ENCODE data around the gene KDSR. TPM values are rescaled to one million over a fixed set of nuclear protein-coding genes. Genes with fewer than 3 reads are reported as not detected.
A peak's percentile ranks its signal among the peaks of the same experiment; 100 is the strongest.

The KDSR gene
- total RNA-seq, 1 experiment from 2014 or later, result 108 TPM

DNA sequence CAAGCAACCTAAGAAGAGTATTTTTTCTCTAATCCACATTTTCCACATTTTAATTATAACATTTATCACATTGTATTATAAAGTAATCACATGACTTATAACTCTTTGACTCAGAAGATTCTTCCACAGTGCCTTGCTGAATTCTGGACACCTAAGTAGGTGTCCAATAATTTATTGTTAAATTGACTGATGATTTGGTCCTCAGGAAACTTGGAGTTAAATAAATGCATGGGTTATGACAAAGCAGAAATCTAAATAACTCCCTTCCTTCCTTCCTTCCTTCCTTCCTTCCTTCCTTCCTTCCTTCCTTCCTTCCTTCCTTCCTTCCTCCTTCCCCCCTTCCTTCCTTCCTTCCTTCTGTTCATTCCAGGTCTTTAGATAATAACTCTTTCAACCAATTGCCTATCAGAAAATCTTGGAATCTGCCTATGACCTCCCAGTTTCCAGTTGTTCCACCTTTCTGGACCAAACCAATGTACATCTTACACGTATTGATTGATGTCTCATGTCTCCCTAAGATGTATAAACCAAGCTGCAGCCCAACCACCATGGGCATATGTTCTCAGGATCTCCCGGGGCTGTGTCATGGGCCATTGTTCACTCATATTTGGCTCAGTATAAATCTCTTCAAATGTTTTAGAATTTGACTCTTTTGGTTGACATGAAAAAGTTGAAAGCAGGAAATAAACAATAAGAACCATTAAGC lies 10.4 kb upstream of the KDSR start:
- ChIA-PET CTCF (interaction anchor here (0.7 to 1.3 kb wide), 2 partner anchors 61 to 233 kb away, joined by 4 to 5 read pairs; no protein-coding TSS in a partner anchor), POLR2A (interaction anchor here (0.6 to 2.2 kb wide), 4 partner anchors 10 to 127 kb away, joined by 3 to 10 read pairs (median 3); partner anchors contain the start of gene KDSR)
- intact Hi-C loops (cut with micrococcal nuclease), result no loop called here
- no peak for DNase-seq (ENCODE audit: unreplicated experiment)
- no peaks in the 10 kb centered on the region for H3K36me3 Mint-ChIP-seq (ENCODE audit: insufficient read depth, unreplicated experiment)
- no peak overlapping the region for H3K27ac Mint-ChIP-seq (ENCODE audit: low read depth, unreplicated experiment)
- no peaks in the 10 kb centered on the region for H3K9me3 Mint-ChIP-seq (ENCODE audit: unreplicated experiment)
- no peak overlapping the region for H3K4me3 Mint-ChIP-seq (ENCODE audit: unreplicated experiment)
- peaks cover 16% of the 10 kb centered on the region for H3K4me1 Mint-ChIP-seq (ENCODE audit: insufficient read depth, unreplicated experiment)
- TF ChIP-seq, protein P1, sequence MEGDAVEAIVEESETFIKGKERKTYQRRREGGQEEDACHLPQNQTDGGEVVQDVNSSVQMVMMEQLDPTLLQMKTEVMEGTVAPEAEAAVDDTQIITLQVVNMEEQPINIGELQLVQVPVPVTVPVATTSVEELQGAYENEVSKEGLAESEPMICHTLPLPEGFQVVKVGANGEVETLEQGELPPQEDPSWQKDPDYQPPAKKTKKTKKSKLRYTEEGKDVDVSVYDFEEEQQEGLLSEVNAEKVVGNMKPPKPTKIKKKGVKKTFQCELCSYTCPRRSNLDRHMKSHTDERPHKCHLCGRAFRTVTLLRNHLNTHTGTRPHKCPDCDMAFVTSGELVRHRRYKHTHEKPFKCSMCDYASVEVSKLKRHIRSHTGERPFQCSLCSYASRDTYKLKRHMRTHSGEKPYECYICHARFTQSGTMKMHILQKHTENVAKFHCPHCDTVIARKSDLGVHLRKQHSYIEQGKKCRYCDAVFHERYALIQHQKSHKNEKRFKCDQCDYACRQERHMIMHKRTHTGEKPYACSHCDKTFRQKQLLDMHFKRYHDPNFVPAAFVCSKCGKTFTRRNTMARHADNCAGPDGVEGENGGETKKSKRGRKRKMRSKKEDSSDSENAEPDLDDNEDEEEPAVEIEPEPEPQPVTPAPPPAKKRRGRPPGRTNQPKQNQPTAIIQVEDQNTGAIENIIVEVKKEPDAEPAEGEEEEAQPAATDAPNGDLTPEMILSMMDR (IDR thresholded peaks at IDR 0.05; ENCODE audit: unreplicated experiment), result no peak
- BruUV-seq (replicated peaks), result no TSS peak
- H3K27me3 Mint-ChIP-seq (ENCODE audit: insufficient read depth, unreplicated experiment), result no peaks in the 10 kb centered on the region

DNA sequence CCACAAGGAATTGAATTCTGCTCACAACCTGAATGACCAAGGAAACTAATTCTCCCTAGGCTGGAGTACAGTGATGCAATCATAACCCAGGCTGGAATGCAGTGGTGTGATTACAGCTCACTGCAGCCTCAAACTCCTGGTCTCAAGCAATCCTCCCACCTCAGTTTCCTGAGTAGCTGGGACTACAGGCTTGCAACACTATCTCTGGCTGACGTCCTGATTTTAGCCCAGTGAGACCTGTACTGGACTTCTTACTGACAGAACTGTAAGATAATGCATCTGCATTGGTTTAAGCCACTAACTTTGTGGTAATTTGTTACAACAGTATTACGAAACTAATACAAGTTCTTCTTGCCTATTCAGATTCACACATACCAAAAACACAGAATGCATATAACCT lies 9.5 kb upstream of the KDSR start:
- Mint-ChIP-seq H3K9me3 (ENCODE audit: unreplicated experiment) (no peaks in the 10 kb centered on the region), H3K4me3 (ENCODE audit: unreplicated experiment) (no peak overlapping the region), H3K4me1 (ENCODE audit: insufficient read depth, unreplicated experiment) (peaks cover 16% of the 10 kb centered on the region), H3K27ac (ENCODE audit: low read depth, unreplicated experiment) (no peak overlapping the region), H3K27me3 (ENCODE audit: insufficient read depth, unreplicated experiment) (no peaks in the 10 kb centered on the region), H3K36me3 (ENCODE audit: insufficient read depth, unreplicated experiment) (no peaks in the 10 kb centered on the region)
- ChIA-PET CTCF (no interaction called here), POLR2A (interaction anchor here (2.2 kb wide), 1 partner anchor 9 kb away, joined by 10 read pairs; the partner anchor contains the start of gene KDSR)
- intact Hi-C loops (cut with micrococcal nuclease), result no loop called here
- TF ChIP-seq, protein P1 (IDR thresholded peaks at IDR 0.05; ENCODE audit: unreplicated experiment), result no peak
- peak; percentile 44 for DNase-seq (ENCODE audit: unreplicated experiment)
- BruUV-seq (replicated peaks), result no TSS peak

DNA sequence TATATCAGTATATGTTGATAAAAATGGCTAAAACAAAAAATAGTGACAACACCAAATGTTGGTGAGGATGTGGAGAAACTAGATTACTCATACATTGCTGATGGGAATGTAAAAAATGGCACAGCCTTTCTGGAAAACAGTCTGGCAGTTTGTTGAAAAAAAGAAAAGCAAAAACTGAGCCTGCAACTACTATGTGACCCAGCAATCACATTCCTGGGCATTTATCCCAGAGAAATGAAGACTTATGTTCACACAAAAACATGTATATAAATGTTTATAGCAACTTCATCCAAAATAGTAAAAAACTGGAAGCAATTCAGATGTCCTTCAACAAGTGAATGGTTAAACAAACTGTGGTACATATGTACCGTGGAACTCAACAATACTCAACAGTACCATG lies 7.5 kb upstream of the KDSR start:
- POLR2A ChIA-PET, result no interaction called here
- CTCF ChIA-PET, result no interaction called here

DNA sequence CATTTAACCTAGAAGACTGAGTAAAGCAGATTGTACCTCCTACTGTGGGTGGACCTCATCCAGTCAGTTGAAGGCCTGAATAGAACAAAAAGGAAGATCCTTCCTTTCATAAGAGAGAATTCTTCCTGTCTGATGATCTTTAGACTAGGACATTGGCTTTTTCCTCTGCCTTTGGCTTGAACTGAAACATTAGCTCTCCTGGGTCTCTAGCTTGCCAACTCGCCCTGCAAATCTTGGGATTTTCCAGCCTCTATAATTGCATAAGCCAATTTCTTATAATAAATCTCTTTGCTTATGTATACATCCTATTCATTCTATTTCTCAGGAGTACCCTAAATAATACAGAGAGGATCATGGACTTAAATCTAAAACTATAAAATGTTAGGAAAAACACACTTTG lies 6.2 kb upstream of the KDSR start:
- BruUV-seq (replicated peaks), result no TSS peak
- intact Hi-C loops (cut with micrococcal nuclease), result no loop called here
- H3K9me3 Mint-ChIP-seq (ENCODE audit: unreplicated experiment), result no peaks in the 10 kb centered on the region
- no peak for DNase-seq (ENCODE audit: unreplicated experiment)
- H3K4me1 Mint-ChIP-seq (ENCODE audit: insufficient read depth, unreplicated experiment), result peaks cover 9% of the 10 kb centered on the region
- no peak overlapping the region for H3K27ac Mint-ChIP-seq (ENCODE audit: low read depth, unreplicated experiment)
- H3K27me3 Mint-ChIP-seq (ENCODE audit: insufficient read depth, unreplicated experiment), result no peaks in the 10 kb centered on the region
- CTCF ChIA-PET, result no interaction called here
- TF ChIP-seq, protein P1 (IDR thresholded peaks at IDR 0.05; ENCODE audit: unreplicated experiment), result no peak
- H3K36me3 Mint-ChIP-seq (ENCODE audit: insufficient read depth, unreplicated experiment), result no peaks in the 10 kb centered on the region
- no peak overlapping the region for H3K4me3 Mint-ChIP-seq (ENCODE audit: unreplicated experiment)
- POLR2A ChIA-PET, result interaction anchor here (0.6 to 0.9 kb wide), 2 partner anchors 32 to 66 kb away, joined by 3 read pairs; no protein-coding TSS in a partner anchor

More for the DNA sequence above, 7.5 kb upstream of the KDSR start:
- H3K36me3 Mint-ChIP-seq (ENCODE audit: insufficient read depth, unreplicated experiment), result no peaks in the 10 kb centered on the region
- BruUV-seq (replicated peaks), result no TSS peak
- H3K9me3 Mint-ChIP-seq (ENCODE audit: unreplicated experiment), result no peaks in the 10 kb centered on the region
- TF ChIP-seq, protein P1 (IDR thresholded peaks at IDR 0.05; ENCODE audit: unreplicated experiment), result no peak
- no peak overlapping the region for H3K4me3 Mint-ChIP-seq (ENCODE audit: unreplicated experiment)
- no peaks in the 10 kb centered on the region for H3K27me3 Mint-ChIP-seq (ENCODE audit: insufficient read depth, unreplicated experiment)
- DNase-seq (ENCODE audit: unreplicated experiment), result no peak
- no peak overlapping the region for H3K27ac Mint-ChIP-seq (ENCODE audit: low read depth, unreplicated experiment)
- H3K4me1 Mint-ChIP-seq (ENCODE audit: insufficient read depth, unreplicated experiment), result peaks cover 7% of the 10 kb centered on the region
- intact Hi-C loops (cut with micrococcal nuclease), result no loop called here

Data from MCF 10A (cell line).